Loucy (cell line): ENCODE measurements around the gene NSFL1C.

Experiments used
- EZH2phosphoT487 ChIP-seq: fragments of 200-600 bp; IDR thresholded peaks from 2 replicates; pipeline ENCODE4 v1.6.1; 2018; ENCODE audit warnings: antibody characterized with exemption, mild to moderate bottlenecking, moderate library complexity, borderline replicate concordance
- TF ChIP-seq, protein P1 (sequence below): fragments of 200-600 bp; sonication (generic); conservative IDR thresholded peaks from 2 replicates; pipeline ENCODE4 v1.5.1; 2014; ENCODE audit warnings: mild to moderate bottlenecking, antibody characterized with exemption, low read length

DNA sequence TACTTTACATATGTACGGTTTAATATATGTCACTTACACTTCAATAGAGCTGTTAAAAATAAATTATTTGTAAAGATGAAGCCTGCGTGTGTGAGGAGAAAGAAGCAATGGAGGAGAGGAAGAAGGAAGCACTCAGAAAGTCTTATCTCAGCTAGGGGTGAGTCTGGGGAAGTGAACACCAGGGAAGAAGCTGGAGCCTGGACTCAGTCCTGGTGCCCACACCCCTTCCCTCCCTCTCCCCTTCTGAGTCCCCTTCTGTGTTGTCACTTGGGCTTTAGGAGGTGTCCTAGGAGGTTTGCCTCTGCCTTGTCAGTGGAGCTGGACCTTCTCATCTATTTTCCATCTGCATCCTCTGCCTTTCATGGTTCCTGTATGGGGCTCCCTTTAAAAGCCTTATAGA lies 22.7 kb upstream of the NSFL1C start:
- TF ChIP-seq, protein P1, sequence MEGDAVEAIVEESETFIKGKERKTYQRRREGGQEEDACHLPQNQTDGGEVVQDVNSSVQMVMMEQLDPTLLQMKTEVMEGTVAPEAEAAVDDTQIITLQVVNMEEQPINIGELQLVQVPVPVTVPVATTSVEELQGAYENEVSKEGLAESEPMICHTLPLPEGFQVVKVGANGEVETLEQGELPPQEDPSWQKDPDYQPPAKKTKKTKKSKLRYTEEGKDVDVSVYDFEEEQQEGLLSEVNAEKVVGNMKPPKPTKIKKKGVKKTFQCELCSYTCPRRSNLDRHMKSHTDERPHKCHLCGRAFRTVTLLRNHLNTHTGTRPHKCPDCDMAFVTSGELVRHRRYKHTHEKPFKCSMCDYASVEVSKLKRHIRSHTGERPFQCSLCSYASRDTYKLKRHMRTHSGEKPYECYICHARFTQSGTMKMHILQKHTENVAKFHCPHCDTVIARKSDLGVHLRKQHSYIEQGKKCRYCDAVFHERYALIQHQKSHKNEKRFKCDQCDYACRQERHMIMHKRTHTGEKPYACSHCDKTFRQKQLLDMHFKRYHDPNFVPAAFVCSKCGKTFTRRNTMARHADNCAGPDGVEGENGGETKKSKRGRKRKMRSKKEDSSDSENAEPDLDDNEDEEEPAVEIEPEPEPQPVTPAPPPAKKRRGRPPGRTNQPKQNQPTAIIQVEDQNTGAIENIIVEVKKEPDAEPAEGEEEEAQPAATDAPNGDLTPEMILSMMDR = no peak
- no peak for TF ChIP-seq EZH2phosphoT487
